Left lung (tissue), 10 donors: ENCODE data around the gene TCHP. TPM values are rescaled to one million over a fixed set of nuclear protein-coding genes. Genes with fewer than 3 reads are reported as not detected.

Source experiments
- ATAC-seq: fragments of 200-7000 bp; cut with Tn5 transposase; one replicate; pipeline ENCODE4 v1.9.1; 2020; ENCODE audit warnings: moderate library complexity
- DNase-seq, 4 donors: peaks; one replicate each; pipeline ENCODE4 v3.0.0-alpha.2; 2013 to 2020
- H3K27ac ChIP-seq, 2 donors: fragments of 200-600 bp; sonication (generic) in 1 of 2; one replicate each; pipeline versions ENCODE4 v1.5.0 to v1.8.0; 2020 to 2021
- H3K27me3 ChIP-seq, 2 donors: fragments of 200-600 bp; sonication (generic) in 1 of 2; one replicate each; pipeline versions ENCODE4 v1.5.0 to v1.8.0; 2020 to 2021
- H3K36me3 ChIP-seq, 2 donors: fragments of 200-600 bp; sonication (generic) in 1 of 2; one replicate each; pipeline versions ENCODE4 v1.5.0 to v1.8.0; 2020 to 2021
- H3K4me1 ChIP-seq, 2 donors: fragments of 200-600 bp; one replicate each; pipeline ENCODE4 v1.8.0; 2021
- H3K4me3 ChIP-seq, 2 donors: fragments of 200-600 bp; sonication (generic) in 1 of 2; one replicate each; pipeline versions ENCODE4 v1.5.0 to v1.8.0; 2020 to 2021; ENCODE audit warnings: mild to moderate bottlenecking in 1 of 2
- H3K9me3 ChIP-seq, 2 donors: fragments of 200-600 bp; sonication (generic) in 1 of 2; one replicate each; pipeline versions ENCODE4 v1.5.0 to v1.8.0; 2020 to 2021
- CTCF ChIP-seq, 2 donors: fragments of 200-600 bp; sonication (generic) in 1 of 2; IDR thresholded peaks; one replicate each; pipeline versions ENCODE4 v1.5.0 to v1.8.0; 2021; ENCODE audit warnings: antibody characterized with exemption in 2 of 2
- intact Hi-C, 2 donors: fragments of 100-400 bp; cut with DNase I; formaldehyde crosslinking; loops; one replicate each; pipeline versions ENCODE4 v1.11.2 to v1.14.2; 2022
- polyA plus RNA-seq, 6 donors: library from polyadenylated mRNA; unstranded; fragments of 120-200 nt; gene quantifications; one replicate each; pipeline ENCODE4 v1.2.1, GENCODE V29; 2013; ENCODE audit not compliant: insufficient read length in 6 of 6
- total RNA-seq, 2 donors: library from RNA; stranded (reverse); fragmentation: NEBNext Ultra II Directional; extraction: Animal tissue kit (Norgen Biotek cat#: 25700); gene quantifications; one replicate each; pipeline ENCODE4 v1.2.1, GENCODE V29; 2021
- donor health status: DM: no; HTN: yes; CAD: no.
- donor health status: DM: no; HTN: no; CAD: no.

The TCHP gene
- total and polyA plus RNA-seq, 8 donors: 15.4 to 27.3 (median 23.9) TPM

GRCh38 chr12:109959411-109960093, 59.5 kb downstream of the TCHP start:
- Histone ChIP-seq H3K27ac (no peak overlapping the region), H3K27me3 (no peaks in the 10 kb centered on the region), H3K9me3 (no peaks in the 10 kb centered on the region), H3K4me1 (peaks cover 0 to 4% of the 10 kb centered on the region in 2 donors), H3K4me3 (no peak overlapping the region), H3K36me3 (peaks cover 0 to 98% of the 10 kb centered on the region in 2 donors)
- no peak for DNase-seq
- intact Hi-C loops: no loop called here
- ATAC-seq: no peak
- TF ChIP-seq CTCF (IDR thresholded peaks at IDR 0.05): no peak

- TF ChIP-seq CTCF (IDR thresholded peaks at IDR 0.05): no peak
- Histone ChIP-seq H3K27me3 (no peaks in the 10 kb centered on the region), H3K36me3 (peaks cover 0 to 96% of the 10 kb centered on the region in 2 donors), H3K4me3 (no peak overlapping the region), H3K27ac (no peak overlapping the region), H3K9me3 (no peaks in the 10 kb centered on the region), H3K4me1 (peaks cover 0 to 4% of the 10 kb centered on the region in 2 donors)
- DNase-seq: no peak
- no peak for ATAC-seq
- intact Hi-C loops: no loop called here
These were observed 61.1 kb downstream of the TCHP start for GRCh38 chr12:109961201-109961600.

GRCh38 chr12:109961612-109962011, 61.5 kb downstream of the TCHP start:
- Histone ChIP-seq H3K27ac (peak overlapping the region in 1 of 2 donors; percentile 14), H3K36me3 (peaks cover 0 to 96% of the 10 kb centered on the region in 2 donors)

GRCh38 chr12:109962398-109962797, 62.3 kb downstream of the TCHP start:
- no peaks in the 10 kb centered on the region for H3K9me3 ChIP-seq
- H3K4me3 ChIP-seq: no peak overlapping the region
- H3K4me1 ChIP-seq: peaks cover 0 to 4% of the 10 kb centered on the region in 2 donors
- intact Hi-C loops: no loop called here
- peaks cover 0 to 95% of the 10 kb centered on the region in 2 donors for H3K36me3 ChIP-seq
- H3K27ac ChIP-seq: no peak overlapping the region
- DNase-seq: no peak
- H3K27me3 ChIP-seq: no peaks in the 10 kb centered on the region
- TF ChIP-seq CTCF (IDR thresholded peaks at IDR 0.05): no peak
- ATAC-seq: no peak

More at GRCh38 chr12:109961612-109962011, 61.5 kb downstream of the TCHP start:
- Histone ChIP-seq H3K4me3 (no peak overlapping the region), H3K9me3 (no peaks in the 10 kb centered on the region), H3K27me3 (no peaks in the 10 kb centered on the region), H3K4me1 (peaks cover 0 to 4% of the 10 kb centered on the region in 2 donors)
- TF ChIP-seq CTCF (IDR thresholded peaks at IDR 0.05): no peak
- ATAC-seq: no peak
- intact Hi-C loops: no loop called here
- DNase-seq: no peak

- ATAC-seq (no peak), DNase-seq (no peak)
- TF ChIP-seq CTCF (IDR thresholded peaks at IDR 0.05): no peak
- Histone ChIP-seq H3K4me1 (peaks cover 4 to 5% of the 10 kb centered on the region in 2 donors), H3K27ac (no peak overlapping the region), H3K36me3 (peaks cover 0 to 93% of the 10 kb centered on the region in 2 donors), H3K27me3 (no peaks in the 10 kb centered on the region), H3K9me3 (no peaks in the 10 kb centered on the region), H3K4me3 (no peak overlapping the region)
- intact Hi-C loops: no loop called here
These were observed 63.3 kb downstream of the TCHP start for GRCh38 chr12:109963330-109963729.
